T follicular helper cell (primary cell): ENCODE measurements around the gene NIPAL3.

Experiments used
- DNase-seq: peaks from one replicate; pipeline ENCODE4 v3.0.0-alpha.2; 2020; ENCODE audit warnings: low read depth

NIPAL3 gene

DNA sequence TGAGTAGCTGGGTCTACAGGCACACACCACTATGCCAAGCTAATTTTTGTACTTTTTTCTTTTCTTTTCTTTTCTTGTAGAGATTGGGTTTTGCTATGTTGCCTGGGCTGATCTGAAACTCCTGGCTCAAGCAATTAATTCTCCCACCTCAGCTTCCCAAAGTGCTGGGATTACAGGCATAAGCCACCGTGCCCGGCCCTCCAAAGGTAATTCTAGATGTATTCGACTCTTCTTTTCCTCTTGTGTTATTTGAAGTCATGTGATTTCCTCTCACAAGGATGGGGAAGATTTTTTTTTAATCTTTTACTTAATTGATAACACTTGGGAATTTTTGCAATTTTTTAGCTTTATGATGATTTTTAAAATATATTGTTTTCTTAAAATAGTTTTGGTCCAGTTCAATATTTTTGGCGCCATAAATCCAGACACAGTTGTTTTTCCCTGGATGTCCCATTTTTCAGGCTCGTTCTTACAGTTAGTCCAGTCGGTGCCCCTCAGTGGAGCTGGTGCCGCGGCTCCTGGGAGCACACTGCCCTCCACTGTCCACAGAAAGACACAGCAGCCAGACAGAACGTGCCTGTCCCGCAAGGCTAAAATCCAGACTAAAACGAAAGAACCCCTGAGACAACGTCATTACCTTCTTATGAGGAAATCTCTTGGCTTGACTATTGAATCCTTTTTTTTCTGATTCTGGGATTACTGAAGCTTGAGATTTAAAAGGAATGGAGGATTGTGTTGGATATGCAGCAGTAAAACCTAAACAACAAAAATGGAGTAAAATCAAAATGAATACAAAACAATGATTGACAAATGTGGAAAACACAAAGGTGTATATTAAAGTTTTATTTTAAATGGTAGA is 24.4 kb upstream of the NIPAL3 start:
- DNase-seq = peak; percentile 51

DNA sequence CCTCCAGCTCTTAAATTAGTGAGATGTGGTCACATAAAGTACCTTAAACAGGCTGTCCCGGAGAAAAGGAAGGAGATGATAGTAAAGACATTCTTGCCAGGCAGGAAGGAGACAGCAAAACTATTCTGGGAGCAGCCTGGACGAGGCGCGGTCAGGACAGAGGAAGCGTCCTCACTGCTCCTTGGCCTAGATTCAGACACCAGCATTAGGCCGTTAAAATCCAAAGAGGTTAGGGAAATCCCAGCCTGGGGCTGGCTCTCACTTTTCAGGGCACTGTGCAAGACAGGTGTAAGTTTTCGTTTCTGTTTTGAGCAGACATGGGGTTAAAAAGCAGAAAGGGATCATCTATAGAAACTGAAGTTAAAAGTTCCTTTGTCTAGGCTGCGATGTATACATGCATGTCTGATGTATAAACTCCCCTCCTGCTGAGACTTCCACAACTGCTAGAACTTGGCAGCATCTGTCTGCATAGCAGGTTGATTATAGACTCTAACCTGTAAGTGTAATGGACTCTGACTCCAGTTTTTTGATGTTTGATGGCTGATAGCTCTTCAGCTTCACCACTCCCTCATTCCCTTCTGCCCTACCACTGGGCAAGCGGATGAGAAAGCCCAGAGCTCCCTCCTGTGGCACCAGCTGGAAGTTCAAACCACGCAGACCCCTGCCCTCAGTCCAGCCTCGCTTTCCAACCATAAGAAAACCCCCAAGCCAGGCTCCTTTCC is 23.6 kb upstream of the NIPAL3 start:
- peak; percentile 38 for DNase-seq

DNA sequence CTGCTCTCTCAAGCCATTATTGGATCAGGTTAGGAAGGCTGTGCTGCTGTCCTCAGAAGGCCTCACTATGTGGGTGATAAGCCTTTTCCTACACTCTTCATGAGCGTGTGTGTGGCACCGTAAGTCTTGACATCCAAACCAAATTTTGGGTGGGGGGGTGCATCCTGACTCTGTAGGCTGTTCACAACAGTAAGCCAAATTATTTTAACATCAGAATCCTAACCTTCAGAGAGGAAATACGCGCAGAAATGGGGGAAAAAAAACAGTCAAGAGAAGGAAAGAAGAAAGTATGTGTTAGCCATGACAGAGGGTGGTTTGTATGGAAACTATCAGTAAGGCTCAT is 23.0 kb upstream of the NIPAL3 start:
- DNase-seq = no peak

GRCh38 chr1:24392982-24393650 is 22.5 kb upstream of the NIPAL3 start:
- no peak for DNase-seq

- DNase-seq = no peak
These were observed 21.7 kb upstream of the NIPAL3 start for GRCh38 chr1:24393892-24394291.

DNA sequence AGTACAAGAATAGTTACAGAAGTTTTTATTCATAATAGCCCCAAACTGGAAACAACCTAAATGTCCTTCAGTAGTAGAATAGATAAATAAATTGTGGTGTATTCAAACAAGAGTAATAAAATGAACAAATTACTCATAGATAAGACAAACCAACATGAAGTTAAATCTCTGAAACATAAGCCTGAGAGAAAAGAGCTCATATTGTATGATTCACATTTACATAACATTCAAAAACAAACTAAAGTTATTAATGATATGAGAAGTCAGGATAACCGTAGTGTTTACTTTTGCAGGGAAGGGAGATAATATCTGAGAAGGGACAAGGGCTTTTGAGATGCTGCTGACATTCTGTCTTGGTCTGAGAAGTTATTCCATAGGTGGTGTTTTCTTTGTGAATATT is 15.5 kb upstream of the NIPAL3 start:
- no peak for DNase-seq

DNA sequence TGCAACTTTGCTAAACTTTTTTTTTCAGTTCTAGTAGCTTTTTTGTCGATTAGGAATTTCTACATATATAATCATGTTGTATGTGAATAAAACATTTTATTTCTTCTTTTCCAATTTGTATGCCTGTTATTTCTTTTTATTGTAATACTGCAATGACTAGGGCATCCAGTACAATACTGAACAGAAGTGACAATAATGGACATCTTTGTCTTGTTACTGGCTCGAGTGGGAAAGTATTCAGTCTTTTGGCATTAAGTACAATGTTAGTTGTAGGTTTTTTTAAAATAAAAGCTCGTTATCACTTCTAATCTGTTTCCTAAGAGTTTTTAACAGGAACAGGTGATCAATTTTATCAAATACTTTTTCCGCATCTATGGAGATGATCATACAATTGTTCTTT is 11.8 kb upstream of the NIPAL3 start:
- no peak for DNase-seq

GRCh38 chr1:24406788-24407187 is 8.8 kb upstream of the NIPAL3 start:
- DNase-seq = no peak

GRCh38 chr1:24409535-24409934 is 6.1 kb upstream of the NIPAL3 start:
- no peak for DNase-seq

GRCh38 chr1:24410750-24411149 is 4.9 kb upstream of the NIPAL3 start:
- DNase-seq = no peak

DNA sequence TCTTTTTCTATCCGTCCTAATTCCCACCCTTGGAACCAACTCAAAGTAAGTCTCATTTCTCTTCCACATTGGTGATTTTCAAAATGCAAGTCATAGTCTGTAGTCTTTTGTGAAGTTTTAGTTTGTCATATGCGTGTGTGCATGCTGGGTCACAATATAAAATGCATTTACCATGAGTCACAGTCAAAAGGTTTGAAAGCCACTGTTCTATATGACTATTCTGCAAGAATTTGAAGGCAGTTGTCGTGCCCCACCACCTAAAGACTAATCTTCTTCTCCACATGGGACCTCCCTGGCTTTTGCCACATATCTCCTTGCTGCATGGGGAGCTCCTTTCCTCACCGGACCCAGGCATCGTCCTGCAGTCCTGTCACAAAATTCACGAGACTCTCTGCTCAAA is 3.6 kb upstream of the NIPAL3 start:
- DNase-seq = no peak

GRCh38 chr1:24412408-24412807 is 3.2 kb upstream of the NIPAL3 start:
- no peak for DNase-seq

- DNase-seq = peak; percentile 53
These were observed 2.0 kb upstream of the NIPAL3 start, which contains the start of gene STPG1 for GRCh38 chr1:24413350-24414163. Gene STPG1 (minus strand): TSS chr1:24413782. CDS start chr1:24401388, 12,394 bp downstream.

DNA sequence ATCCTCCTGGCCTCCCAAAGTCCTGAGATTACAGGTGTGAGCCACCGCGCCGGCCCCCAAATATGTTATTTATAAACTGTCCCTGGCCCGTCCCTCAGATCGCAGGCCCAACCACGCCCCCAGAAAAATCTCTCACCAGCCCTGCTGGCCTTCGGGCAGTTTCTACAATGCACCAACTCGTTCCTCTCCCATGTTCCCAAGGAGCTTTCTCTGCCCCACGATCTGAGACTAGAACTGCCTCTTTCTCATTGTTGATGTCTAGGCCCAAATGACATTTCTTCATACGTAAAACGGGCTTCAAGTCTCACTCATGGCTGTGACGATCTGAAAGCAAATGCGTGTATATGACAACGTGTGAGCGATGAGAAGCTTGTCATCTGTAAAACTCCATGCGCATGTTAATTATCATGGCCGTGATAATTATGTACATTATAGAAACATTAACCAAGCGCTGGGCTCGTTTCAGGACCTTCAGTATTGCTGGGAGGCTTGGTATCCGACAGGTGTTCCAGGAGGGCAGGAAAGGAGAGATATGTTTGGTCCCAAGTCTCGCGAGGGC is 748 bp upstream of the NIPAL3 start:
- no peak for DNase-seq

DNA sequence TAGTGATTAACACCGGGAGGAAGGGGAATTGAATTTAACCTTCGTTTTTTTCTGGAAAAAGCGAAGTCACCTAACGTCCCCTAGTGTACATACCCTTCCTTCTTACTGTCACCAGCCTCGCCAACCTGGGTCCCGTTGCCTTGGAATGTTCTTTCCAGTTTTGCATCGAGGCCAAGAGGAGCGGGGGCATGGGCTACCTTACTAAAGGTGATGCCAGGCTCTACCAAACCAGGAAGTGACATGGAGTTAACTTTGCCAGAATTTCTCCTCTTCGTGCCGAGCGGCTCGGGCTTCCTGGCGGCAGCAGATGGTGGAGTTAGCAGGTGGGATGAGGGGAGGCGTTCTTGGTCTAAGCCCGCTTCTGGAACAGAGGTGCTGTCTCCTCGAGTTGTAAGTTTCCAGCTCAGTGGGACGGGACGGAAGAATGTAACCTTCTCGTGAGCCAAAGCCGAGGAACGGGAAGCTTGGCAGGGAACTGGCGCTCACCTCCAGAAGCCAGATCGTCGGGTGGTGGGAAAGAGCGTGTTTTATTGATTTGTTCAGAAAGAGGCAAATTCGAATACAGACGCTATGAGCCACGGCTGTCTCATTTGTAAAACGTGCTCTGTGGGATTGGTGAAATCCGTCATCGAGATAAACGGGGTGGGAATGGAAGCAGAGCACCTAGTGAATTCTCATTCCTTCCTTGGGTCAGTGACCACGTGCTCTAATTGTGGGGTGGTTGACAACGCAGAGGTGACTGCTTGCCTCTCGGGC is 486 bp downstream of the NIPAL3 start:
- no peak for DNase-seq

DNA sequence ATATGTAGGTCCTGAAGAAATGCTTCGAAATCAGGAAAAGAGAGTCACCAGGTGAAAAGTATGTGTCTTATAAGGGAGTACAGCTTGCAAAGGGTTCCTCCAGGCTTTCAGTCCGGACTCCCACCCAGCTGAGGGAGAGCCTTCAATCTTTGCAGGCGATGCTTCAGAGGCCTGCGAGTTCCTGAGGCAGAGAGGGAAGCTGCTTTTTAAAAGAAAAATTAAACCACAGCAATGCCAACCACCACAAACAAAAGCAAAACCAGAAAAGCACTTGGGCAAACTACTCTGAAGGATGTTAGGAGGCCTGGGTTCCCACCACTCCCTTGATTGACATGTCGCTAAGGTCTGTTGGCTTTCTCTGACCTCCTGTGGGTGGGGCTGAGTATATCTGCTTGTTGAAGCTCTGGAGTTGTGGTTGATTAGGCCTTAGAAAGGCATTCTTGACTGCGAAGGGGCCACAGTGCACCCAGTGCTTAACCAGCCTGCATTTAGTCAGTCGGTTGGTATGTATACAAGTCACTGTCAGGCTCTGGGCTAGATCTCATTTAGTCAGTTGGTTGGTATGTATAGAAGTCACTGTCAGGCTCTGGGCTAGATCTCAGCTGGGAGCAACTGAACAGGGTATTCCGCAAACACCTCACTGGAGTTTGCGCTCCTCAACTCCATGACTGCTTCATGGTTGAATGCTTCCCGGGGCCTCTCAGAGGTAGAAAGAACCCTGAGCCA is 1.2 kb downstream of the NIPAL3 start:
- DNase-seq = no peak

GRCh38 chr1:24417681-24418080 is 2.1 kb downstream of the NIPAL3 start:
- DNase-seq = no peak

DNA sequence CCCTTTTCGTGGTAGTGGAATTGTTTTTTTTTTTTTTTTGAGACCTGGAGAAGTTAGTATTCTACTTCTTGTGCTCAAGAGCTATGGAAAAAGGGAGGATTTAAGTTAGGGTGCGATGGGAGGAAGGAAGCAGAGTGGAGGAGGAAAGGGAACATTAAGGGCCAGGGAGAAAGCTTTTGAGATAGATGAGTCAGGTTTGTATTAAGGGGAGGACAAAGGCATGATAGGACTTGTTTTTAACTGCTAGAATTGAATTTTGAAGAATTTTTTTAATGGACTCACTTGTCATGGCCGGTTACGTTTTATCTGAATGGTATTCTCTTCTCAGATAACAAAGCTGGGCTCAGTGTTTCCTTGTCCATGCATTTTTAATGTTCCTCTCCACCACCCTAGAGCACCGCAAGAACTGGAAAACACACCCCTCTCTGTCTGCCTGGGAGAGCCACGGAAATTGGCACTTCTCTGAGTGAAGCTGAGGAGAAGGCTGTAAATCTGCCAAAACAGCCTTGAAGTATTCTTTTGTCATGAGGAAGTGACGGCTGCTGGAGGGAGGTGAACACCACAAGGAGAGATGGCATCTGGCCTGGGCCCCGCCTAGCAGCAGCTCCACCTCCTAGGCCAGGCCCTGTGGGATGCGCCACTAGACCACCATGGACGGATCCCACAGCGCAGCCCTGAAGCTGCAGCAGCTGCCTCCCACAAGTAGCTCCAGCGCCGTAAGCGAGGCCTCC is 3.5 kb downstream of the NIPAL3 start:
- DNase-seq = no peak

GRCh38 chr1:24420547-24420946 is 4.9 kb downstream of the NIPAL3 start:
- no peak for DNase-seq

DNA sequence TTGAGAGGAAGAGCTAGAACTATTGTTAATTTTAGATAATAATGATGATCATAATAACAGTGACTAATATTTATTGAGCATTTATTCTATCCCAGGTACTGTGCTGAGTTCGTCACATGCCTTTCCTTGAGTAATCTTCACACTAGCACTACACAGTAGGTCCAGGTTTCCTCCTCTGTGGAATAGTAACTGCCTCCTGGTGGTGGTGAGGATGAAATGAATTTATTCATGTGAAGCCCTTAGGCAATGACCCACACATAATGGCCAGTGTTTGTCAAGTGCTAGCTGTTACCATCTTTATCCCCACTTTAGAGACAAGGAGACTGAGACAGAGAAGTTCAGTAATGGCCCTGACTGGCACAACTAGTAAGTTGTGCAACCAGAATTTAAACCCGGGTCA is 5.9 kb downstream of the NIPAL3 start:
- no peak for DNase-seq
